ENCODE measurements around the gene FAAP20.

Gene FAAP20, protein sequence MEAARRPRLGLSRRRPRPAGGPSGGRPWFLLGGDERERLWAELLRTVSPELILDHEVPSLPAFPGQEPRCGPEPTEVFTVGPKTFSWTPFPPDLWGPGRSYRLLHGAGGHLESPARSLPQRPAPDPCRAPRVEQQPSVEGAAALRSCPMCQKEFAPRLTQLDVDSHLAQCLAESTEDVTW

DNA sequence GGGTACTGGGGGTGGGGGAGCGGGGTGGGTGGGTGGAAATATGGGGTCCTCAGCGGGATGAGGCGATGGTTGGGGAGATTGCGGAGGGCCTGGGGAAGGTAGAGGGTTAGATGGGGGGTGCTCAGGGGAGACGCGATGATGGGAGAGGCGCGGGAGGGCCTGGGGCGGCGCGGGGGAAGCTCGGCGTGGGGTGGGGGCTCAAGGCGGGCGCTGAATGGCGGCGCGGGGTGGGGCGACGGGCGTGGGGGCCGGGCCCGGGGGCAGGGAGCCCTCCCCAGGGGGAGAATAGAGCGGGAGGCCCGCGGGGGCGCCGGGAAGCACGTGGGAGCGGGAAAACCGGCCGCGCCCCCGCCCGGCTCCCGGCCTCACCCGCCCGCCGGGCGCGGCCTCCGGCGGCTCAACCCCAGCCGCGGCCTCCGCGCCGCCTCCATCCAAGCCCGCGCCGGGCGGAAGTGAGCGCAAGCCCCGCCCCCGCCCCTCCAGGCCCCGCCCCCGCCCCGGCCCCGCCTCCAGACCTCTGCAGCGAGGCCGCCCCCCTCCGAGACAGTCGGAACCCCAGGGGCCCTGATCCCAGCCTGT is at the start of gene FAAP20:
FAAP20 (minus strand) TSS at position 454 of the 579 bp plus-strand sequence; CDS start at position 431, 23 bp downstream.
- DNase-seq (ENCODE audit: low read depth in 2 of 2) = peak; percentile 57 to 66

DNA sequence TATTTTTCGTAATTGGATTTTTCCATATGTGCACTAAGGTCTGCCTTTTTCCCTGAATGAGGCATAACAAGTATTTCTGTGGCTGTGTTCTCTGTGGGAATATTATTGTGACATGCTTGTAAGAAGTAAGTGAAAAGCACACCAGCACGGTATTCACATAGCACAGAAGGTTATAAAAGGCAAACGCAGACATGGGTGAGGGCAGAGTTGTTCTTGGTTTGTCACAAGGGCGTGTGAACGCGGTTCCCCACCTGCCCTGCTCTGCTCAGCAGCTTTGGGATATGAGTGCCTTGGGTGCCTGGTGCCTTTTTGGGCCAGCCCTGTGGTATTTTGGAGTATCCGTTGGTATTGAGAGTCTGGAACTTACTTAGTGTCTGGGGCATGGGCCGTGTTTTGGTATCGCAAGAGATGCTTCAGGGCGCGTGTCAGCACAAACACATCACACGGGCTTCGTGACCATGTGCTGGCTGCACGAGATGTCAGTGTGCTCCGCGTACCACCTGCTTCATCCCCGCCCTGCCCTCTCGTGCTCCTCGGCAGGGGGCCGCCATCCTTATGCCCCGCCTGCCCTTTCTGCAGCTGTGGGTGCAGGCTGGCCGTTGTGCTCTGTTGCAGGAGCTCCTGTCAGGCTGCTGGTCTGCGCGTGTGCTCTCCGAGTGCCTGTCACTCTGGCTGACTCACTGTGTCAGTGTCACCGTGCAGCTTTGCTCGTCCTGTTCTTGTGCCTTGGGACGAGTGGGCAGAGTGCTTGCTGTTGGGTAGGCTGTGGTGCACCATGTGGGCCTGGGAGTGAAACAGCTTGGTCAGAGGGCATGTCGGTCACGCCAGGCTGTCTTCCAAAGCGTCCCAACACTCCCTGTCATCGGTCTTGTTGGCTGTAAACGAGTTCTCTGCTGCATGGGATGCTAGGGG is 48.5 kb upstream of the FAAP20 start:
- DNase-seq (ENCODE audit: low read depth in 2 of 2) = no peak

DNA sequence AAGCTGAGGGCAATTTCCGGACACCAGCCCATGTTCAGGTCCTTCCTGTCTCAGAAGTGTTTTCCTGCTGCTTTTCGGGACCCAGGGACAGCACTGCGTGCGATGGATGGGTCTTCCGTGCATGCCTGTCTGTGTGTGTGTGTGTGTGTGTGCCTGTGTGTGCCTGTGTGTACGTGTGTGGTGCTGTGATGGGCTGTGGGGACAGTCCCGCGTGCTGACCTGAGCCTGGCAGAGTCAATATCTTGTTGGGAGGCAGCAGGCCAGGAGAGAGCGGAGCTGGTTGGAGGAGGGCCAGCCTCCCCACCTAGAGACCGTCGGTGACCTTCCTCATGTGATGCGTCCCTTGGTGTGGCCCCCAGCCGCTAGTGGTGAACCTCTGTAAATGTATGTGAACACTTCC is 47.2 kb upstream of the FAAP20 start:
- no peak for DNase-seq (ENCODE audit: low read depth in 2 of 2)

DNA sequence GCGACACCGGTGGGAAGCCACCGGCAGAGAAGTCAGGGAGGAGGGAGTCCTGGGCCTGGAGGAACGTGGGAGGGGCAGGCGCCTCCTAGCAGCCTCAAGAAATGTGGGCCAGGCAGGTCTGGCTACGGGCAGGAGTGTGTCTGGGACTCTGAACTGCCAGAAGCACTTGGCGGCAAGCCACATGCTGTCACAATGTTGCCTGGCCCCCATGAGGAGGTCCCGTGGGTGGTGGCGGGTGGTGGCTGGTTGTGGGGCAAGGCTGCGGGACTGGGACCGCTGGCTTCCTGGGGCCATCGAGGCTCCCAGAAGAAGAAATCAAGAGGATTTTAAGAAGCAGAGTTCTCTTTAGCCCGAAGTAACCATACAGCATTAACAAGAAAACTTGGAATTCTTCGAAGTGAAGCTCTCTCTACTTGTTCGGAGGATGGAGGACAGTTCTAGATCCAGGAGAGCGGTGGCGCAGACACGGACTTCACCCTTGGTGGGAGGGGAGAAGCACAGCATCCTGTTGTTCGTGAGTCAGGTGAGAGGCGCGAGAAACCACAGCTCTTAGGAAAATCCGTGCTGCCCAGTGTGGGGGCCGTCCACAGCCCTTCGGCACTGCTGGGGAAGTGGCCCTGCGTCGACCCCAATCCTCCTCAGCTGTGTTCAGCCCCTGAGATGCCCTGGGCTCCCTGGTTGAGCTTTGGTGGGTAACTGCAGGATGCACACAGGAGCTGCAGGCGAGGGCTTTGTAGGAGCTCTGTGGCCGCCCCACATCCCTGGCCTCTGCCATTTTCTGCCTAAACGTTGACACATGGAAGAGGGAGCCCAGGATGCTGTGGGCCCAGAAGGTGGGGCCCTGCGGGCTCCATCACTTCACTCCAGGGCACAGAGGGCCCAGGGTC is 45.9 kb upstream of the FAAP20 start:
- DNase-seq (ENCODE audit: low read depth in 2 of 2) = no peak

DNA sequence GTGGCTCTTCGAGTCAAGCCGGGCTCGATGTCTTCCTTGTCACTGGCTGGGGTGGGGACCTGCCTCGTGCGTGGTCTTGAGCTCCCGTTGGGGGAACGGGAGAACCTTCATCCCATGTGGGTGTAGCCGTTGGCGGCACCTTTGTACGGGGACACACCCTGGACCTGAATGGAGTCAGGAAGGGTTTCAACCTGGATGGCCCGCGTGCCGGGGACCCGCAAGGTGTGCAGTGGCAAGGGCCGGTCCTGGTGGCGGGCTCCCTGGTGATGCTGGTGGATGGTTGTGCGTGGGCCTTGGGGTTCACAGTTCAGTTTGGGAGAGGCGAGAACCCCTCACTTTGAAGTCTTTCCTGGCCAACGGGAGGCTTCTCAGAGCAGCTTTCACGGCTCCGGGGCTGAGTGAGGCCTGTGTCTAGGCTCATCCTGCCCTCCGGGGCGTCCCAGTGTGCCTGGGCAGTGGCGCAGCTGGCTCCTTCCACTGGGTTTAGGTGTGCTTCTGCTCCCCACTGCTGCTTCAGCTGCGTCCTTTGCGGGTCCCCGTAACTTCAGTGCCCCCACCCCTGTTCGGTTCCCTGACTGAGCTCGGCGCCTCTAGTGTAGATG is 44.9 kb upstream of the FAAP20 start:
- DNase-seq (ENCODE audit: low read depth in 2 of 2) = no peak

DNA sequence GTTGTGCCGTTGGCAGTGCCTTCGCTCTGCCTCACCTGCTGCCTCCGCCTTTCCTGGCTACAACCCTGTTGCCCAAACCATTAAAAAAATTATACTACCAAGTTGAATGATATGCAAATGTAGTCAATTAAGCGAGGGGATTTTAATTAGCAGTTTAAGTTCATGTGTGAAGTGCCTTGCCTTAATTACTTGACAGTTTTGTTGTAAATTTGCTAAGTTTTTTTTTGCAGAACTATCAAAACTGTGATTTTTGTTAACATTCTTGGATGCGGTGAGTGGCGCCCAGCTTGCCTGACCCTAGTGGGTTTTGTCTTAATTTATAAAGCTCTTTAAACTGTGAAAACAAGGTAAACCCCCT is 44.4 kb upstream of the FAAP20 start:
- no peak for DNase-seq (ENCODE audit: low read depth in 2 of 2)

DNA sequence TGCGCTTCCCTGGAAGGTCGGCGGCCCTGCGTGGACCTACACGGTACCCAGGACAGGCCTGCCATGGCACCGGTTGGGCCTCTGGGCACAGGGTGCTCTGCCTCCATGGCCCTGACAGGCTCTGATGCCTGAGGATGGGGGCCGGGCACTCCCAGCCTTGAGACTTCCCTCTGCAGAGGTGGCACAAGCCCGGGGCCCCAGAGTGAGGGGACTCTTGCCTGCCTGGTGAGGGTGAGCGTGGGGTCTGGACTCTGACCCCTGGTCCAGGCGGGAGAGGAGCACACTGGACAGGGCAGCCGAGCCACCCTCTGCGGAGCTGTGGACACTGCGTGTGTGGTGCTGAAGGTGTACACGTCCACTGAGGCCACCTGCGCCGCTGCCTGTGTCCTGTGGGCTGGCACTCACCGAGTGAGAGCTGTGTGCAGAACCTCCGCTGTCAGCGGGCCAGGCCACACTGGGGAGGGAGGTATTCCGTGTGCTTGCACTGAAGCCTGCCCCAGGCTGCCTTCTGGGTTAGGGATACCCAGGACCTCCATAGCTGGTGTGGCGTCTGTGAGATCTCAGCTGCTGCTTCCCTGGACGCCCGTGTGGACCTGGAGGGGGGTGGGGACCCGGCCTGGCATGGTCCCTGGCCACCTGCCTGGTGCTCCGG is 43.9 kb upstream of the FAAP20 start:
- DNase-seq (ENCODE audit: low read depth in 2 of 2) = no peak

DNA sequence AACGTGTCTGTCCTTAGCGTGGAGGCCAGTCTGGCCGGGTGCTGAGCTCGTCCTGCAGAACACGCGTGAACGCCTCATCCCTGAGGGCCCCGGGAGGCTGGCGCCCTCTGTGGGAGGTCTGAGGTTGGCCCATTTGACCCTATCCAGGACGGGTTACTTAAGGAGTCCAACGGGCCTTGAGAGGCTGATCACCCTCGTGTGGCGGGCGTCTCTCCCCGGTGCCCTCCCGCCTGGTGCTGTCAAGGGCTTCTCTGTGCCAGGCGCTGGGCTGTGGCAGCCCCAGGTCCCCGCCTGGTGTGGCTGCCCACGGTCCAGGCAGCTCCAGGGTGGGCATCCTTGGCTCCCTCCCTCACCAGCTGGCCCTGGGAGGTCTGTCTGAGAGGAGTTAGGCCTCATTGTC is 43.2 kb upstream of the FAAP20 start:
- no peak for DNase-seq (ENCODE audit: low read depth in 2 of 2)

DNA sequence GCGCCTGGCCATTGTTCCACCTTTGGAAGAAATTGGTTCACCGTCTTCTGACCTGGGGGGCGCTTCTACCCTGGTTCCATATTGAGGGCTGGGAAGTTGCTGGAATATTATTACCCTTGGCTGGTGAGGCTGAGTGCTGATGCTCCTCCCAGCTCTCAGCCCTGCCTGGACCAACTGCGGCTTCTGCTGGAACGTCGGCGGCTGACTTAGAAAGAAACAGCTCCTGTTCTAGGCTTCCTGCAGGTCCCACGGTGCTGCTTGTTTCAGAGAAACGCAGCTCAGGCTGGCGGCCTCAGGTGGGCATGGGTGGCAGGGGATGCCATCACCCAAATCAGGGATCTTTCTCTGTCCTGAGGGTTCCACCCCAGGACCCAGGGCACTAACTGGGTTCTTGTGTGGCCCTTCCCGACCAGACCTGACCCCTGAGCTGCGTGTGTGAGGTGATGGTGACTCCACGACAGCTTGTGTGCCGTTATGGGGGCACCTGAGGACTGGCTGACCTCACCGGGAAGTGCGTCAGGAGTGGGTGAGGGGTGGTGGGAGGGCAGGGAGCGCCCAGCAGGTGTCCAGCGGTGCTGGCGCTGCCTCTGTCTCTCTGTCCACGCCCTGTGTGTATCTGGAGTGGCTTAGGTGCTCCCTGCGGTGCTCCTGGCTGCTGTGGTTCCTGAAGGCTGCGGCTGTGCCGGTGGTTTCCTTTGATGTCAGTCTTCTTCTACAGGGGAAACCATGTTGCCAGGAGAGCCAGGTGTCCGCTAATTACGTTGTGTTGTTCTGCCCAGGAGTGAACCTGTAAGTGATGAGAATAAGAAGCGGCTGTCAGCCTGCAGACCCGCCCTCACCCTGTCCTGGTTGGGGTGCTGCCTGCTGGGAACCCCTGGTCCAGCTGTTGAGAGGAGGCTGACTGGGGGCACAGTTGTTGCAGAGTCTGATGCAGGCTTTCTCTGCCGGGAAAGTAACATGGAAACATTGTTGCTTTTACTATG is 42.4 kb upstream of the FAAP20 start:
- no peak for DNase-seq (ENCODE audit: low read depth in 2 of 2)

DNA sequence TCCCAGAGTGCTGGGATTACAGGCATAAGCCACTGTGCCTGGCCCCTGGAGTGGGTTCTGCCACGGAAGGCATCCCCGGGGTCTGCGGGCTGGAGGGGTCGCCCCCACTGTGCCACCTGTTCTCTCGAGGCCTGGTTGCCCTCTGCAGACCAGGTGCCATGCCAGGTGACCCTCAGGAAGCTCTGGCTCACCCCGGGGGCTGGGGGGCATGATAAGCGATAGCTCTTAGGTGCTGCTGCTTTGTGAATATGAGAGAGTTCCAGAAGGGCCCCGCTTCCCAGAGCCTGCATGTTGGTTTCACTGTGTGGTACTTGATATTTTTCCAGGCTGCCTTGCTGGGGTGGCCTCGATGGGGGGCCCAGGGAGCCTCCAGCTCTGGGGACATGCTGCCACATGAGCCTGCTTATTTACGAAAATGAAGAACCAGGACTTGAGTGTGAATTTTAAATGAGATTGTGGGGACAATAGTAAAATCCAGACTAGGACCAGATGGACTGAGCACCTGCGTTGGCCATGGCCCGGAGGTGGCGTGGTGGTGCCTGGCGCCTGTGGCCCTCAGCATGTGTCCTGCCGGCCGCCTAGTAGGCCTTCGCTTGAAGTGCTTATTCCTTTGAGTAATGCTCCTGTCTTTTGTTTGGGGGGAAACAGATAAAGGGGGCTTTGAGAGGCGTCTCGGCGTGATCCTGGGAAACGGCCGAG is 40.9 kb upstream of the FAAP20 start:
- no peak for DNase-seq (ENCODE audit: low read depth in 2 of 2)

DNA sequence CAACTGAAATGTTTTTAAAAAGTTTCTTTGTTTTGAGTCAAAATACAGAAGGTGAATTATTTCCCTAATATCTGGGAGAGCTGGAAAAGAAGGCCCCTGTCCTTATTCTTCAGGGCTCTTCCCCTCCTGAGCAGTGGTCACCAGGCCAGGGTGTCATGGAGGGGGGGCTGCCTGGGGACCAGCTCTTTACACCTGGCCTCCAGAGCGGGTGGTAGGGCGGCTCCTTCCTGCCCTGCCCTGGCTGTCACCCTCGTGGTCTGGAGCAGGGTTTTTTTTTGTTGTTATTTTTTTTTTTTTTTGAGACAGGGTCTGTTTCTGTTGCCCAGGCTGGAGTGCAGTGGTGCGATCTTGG is 40.2 kb upstream of the FAAP20 start:
- DNase-seq (ENCODE audit: low read depth in 2 of 2) = no peak

DNA sequence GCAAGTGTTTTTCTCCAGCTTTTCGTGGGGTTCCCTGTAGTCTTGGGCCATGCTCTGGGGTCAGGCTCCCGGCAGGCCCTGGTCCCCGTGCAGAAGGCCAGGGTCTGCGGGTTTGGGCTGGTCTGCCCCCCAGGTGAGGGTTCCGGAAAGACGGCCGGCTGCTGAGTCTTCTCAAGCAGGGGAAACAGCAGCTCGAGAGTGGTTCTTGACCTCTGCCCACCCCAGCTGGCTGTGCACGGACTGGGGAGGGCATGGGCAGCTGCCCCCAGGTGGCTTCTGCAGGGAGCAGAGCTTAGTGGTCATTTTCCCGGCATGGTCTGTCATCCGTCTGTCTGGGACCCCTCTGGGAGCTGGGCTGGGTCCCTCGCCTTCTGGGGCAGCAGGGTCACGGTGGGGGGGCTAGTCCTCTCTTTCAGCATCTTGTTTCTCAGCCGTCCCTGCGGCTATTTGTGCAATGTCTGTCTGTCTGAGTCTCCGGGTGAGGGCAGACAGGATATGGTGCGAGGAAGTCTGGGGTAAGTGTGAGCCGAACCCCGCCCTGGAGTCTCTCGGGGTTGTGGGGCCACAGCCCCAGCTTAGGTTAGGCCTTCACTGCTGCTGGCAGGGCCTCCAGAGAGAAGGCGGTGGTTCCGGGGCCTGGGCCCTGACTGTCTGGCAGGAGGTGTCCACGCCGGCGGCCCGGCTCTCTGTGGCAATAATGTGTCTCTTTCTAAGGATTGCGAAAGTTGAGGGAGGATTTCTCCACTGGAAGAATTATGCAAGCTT is 39.6 kb upstream of the FAAP20 start:
- DNase-seq (ENCODE audit: low read depth in 2 of 2) = peak in 1 of 2 donors; percentile 35

DNA sequence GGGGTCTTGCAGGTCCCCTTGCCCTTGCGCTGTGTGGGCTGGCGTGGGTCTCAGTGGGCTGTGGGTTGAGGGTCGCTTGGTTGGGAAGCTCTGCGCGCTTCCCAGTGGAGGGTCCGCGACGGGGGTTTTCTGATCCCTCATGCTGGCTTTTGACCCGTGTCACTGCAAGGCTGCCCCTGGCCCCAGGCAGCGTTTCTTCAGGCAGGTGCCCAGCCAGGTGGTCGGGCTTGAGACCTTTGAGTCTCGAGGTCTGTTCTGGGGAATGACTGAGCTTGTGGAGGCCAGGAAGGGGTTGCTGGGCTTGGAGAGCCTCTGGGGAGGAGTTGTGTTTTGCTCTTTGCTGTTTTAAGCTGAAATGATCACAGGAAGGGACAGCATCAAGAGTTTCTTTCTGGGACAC is 38.9 kb upstream of the FAAP20 start:
- no peak for DNase-seq (ENCODE audit: low read depth in 2 of 2)

DNA sequence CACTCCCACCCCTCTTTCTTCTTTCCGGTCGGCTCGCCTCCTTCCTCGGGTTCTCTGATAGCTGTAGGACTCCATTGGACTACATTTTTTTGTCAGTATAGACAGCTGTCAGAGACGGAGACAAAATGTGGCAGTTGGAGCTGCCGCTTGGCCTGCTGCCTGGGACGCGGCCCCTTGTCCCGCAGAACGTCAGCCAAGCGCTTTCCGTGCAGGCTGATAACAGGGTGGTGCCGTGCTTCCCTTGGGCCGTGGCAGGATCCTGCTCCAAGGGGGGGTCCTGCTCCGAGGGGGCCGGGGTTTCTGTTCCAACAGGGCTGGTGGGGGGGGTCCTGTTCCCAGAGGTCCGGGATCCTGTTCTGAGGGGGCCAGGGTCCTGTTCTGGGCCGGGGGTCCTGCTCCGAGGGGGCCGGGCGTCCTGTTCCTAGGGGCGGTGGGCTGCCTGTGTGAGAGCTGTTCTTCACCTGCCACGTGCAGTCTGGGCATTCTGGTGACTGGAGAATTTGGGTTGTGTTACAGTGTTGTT is 38.4 kb upstream of the FAAP20 start:
- no peak for DNase-seq (ENCODE audit: low read depth in 2 of 2)

DNA sequence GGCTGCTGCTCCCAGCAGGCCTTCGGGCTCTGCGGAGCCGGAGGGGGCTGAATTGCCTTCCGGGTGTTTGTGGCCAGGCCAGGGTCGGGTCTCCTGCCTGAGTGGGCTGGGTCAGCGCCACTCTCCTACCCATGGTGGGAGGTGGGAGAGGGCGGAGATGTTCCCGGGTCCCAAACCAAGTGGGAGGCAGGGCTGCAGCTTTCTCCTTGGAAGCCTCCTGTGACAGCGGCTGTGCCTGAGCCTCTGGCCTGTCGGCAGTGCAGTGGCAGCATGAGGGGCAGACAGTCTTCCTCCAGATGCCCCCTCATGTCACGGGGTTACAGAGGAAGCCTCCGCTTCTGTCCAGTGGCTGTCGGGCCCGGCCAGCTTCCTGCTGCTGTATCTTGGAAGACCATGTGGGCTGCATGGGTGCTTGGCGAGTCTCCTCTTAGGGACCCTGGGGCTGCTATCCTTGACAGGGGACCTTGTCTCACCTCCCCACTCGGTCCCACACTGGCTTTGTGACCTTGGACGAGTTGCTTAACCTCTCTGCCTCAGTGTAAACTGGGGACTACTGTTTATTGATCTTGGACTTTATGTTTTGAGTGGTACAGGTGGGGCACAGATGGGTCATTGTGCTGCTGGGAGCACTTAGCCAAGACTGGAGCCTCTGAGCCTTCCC is 37.8 kb upstream of the FAAP20 start:
- no peak for DNase-seq (ENCODE audit: low read depth in 2 of 2)

DNA sequence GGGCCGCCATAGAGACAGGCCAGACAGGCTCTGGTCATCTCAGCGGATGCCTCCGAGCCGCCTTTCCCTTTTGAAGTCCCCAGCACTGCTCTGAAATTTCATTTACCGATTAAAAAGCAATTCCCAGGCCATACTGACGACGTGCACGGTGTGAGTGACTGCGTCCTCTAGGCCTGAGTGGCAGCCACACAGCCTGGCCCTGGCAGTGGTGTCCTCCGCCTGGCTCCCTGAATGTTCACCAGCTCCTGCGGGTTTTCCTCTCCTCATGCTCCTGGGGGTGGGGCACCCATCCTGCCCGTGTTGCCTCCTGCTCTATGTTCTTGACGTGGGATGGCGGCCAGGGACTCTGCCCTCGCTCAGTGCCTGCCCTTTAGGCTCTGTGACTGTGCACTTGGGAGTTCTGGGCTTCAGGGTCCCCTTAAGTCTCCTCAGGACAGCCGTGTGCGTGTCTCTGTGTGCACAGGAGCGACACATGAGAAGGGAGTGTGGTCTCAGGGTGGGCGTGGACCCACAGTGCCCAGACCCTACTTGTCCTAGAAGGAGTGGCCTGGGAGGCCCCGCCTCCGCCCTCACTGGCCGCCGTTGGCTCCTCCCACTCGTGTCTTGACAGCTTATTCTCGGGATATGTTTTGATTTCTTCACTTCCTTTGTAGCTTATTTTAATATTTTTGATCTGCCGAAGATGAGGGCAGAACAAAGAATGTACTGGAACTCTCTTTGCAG is 37.1 kb upstream of the FAAP20 start:
- peak; percentile 57 to 63 for DNase-seq (ENCODE audit: low read depth in 2 of 2)

All from stimulated activated CD4-positive, alpha-beta T cell treated with anti-CD3 and anti-CD28 coated beads, Interleukin-1b, Interleukin-23, amount 100 ng/mL, for 4 hours (primary cell).